ENCODE results near the gene THADA. TPM values are rescaled to one million over a fixed set of nuclear protein-coding genes. Genes with fewer than 3 reads are reported as not detected.
"Not testable (repeated sequence)": the region's sequence is repeated elsewhere in the genome, so short reads cannot be mapped to it uniquely, and the experiment has no call there.

THADA gene
- total and polyA plus RNA-seq, 2 donors = 11.8 to 20.6 TPM

GRCh38 chr2:43405829-43406228 is 190.0 kb downstream of the THADA start:
- Histone ChIP-seq H3K27ac (ENCODE audit: low read depth in 1 of 2, low read length in 1 of 2) (no peak overlapping the region), H3K27me3 (ENCODE audit: control insufficient read depth in 2 of 2, insufficient read depth in 1 of 2, low read length in 1 of 2) (no peaks in the 10 kb centered on the region), H3K4me3 (ENCODE audit: low read length in 2 of 2) (no peak overlapping the region), H3K4me1 (ENCODE audit: control insufficient read depth in 2 of 2, insufficient read depth in 2 of 2, low read length in 2 of 2) (peaks cover 0 to 4% of the 10 kb centered on the region in 2 donors), H3K36me3 (ENCODE audit: control insufficient read depth in 2 of 2, insufficient read depth in 2 of 2, low read length in 1 of 2) (no peaks in the 10 kb centered on the region), H3K9me3 (ENCODE audit: control insufficient read depth in 2 of 2, insufficient read depth in 1 of 2, low read length in 1 of 2) (no peaks in the 10 kb centered on the region)
- 91% methylated on average over 1 of the region's 1 CpG for WGBS
- no peak for DNase-seq (ENCODE audit: low read depth in 6 of 9, low spot score in 9 of 9)

GRCh38 chr2:43402452-43402937 is 193.3 kb downstream of the THADA start:
- Histone ChIP-seq H3K27me3 (ENCODE audit: control insufficient read depth in 2 of 2, insufficient read depth in 1 of 2, low read length in 1 of 2) (no peaks in the 10 kb centered on the region), H3K36me3 (ENCODE audit: control insufficient read depth in 2 of 2, insufficient read depth in 2 of 2, low read length in 1 of 2) (peaks cover under 1% of the 10 kb centered on the region in 2 donors), H3K9me3 (ENCODE audit: control insufficient read depth in 2 of 2, insufficient read depth in 1 of 2, low read length in 1 of 2) (no peaks in the 10 kb centered on the region), H3K4me3 (ENCODE audit: low read length in 2 of 2) (no peak overlapping the region), H3K27ac (ENCODE audit: low read depth in 1 of 2, low read length in 1 of 2) (no peak overlapping the region), H3K4me1 (ENCODE audit: control insufficient read depth in 2 of 2, insufficient read depth in 2 of 2, low read length in 2 of 2) (peaks cover 0 to 4% of the 10 kb centered on the region in 2 donors)
- 97% methylated on average over 4 of the region's 4 CpGs for WGBS
- DNase-seq (ENCODE audit: low read depth in 6 of 9, low spot score in 9 of 9) = no peak

- H3K27me3 ChIP-seq (ENCODE audit: control insufficient read depth in 2 of 2, insufficient read depth in 1 of 2, low read length in 1 of 2) = no peaks in the 10 kb centered on the region
- no peaks in the 10 kb centered on the region for H3K9me3 ChIP-seq (ENCODE audit: control insufficient read depth in 2 of 2, insufficient read depth in 1 of 2, low read length in 1 of 2)
- no peak overlapping the region for H3K27ac ChIP-seq (ENCODE audit: low read depth in 1 of 2, low read length in 1 of 2)
- H3K4me1 ChIP-seq (ENCODE audit: control insufficient read depth in 2 of 2, insufficient read depth in 2 of 2, low read length in 2 of 2) = peaks cover 0 to 4% of the 10 kb centered on the region in 2 donors
- no peak overlapping the region for H3K4me3 ChIP-seq (ENCODE audit: low read length in 2 of 2)
- no peak for DNase-seq (ENCODE audit: low read depth in 6 of 9, low spot score in 9 of 9)
- H3K36me3 ChIP-seq (ENCODE audit: control insufficient read depth in 2 of 2, insufficient read depth in 2 of 2, low read length in 1 of 2) = peaks cover 2 to 5% of the 10 kb centered on the region in 2 donors
- WGBS = 93% methylated on average over 5 of the region's 5 CpGs
These were observed 193.8 kb downstream of the THADA start for GRCh38 chr2:43402002-43402401.

- DNase-seq (ENCODE audit: low read depth in 6 of 9, low spot score in 9 of 9) = no peak
- no peak overlapping the region for H3K27ac ChIP-seq (ENCODE audit: low read depth in 1 of 2, low read length in 1 of 2)
- H3K4me1 ChIP-seq (ENCODE audit: control insufficient read depth in 2 of 2, insufficient read depth in 2 of 2, low read length in 2 of 2) = no peaks in the 10 kb centered on the region
- no peaks in the 10 kb centered on the region for H3K9me3 ChIP-seq (ENCODE audit: control insufficient read depth in 2 of 2, insufficient read depth in 1 of 2, low read length in 1 of 2)
- 98% methylated on average over 3 of the region's 3 CpGs for WGBS
- H3K4me3 ChIP-seq (ENCODE audit: low read length in 2 of 2) = no peak overlapping the region
- H3K27me3 ChIP-seq (ENCODE audit: control insufficient read depth in 2 of 2, insufficient read depth in 1 of 2, low read length in 1 of 2) = no peaks in the 10 kb centered on the region
- H3K36me3 ChIP-seq (ENCODE audit: control insufficient read depth in 2 of 2, insufficient read depth in 2 of 2, low read length in 1 of 2) = peaks cover 7 to 13% of the 10 kb centered on the region in 2 donors
These were observed 195.3 kb downstream of the THADA start for GRCh38 chr2:43400508-43400907.

GRCh38 chr2:43399515-43400264 is 196.1 kb downstream of the THADA start:
- no peaks in the 10 kb centered on the region for H3K4me1 ChIP-seq (ENCODE audit: control insufficient read depth in 2 of 2, insufficient read depth in 2 of 2, low read length in 2 of 2)
- no peaks in the 10 kb centered on the region for H3K9me3 ChIP-seq (ENCODE audit: control insufficient read depth in 2 of 2, insufficient read depth in 1 of 2, low read length in 1 of 2)
- no peak overlapping the region for H3K4me3 ChIP-seq (ENCODE audit: low read length in 2 of 2)
- WGBS = 95% methylated on average over 4 of the region's 4 CpGs
- no peak for DNase-seq (ENCODE audit: low read depth in 6 of 9, low spot score in 9 of 9)
- H3K27me3 ChIP-seq (ENCODE audit: control insufficient read depth in 2 of 2, insufficient read depth in 1 of 2, low read length in 1 of 2) = no peaks in the 10 kb centered on the region
- no peak overlapping the region for H3K27ac ChIP-seq (ENCODE audit: low read depth in 1 of 2, low read length in 1 of 2)
- peaks cover 7 to 17% of the 10 kb centered on the region in 2 donors for H3K36me3 ChIP-seq (ENCODE audit: control insufficient read depth in 2 of 2, insufficient read depth in 2 of 2, low read length in 1 of 2)

- WGBS = 99% methylated on average over 2 of the region's 2 CpGs
- Histone ChIP-seq H3K9me3 (ENCODE audit: control insufficient read depth in 2 of 2, insufficient read depth in 1 of 2, low read length in 1 of 2) (no peaks in the 10 kb centered on the region), H3K27ac (ENCODE audit: low read depth in 1 of 2, low read length in 1 of 2) (no peak overlapping the region), H3K27me3 (ENCODE audit: control insufficient read depth in 2 of 2, insufficient read depth in 1 of 2, low read length in 1 of 2) (no peaks in the 10 kb centered on the region), H3K36me3 (ENCODE audit: control insufficient read depth in 2 of 2, insufficient read depth in 2 of 2, low read length in 1 of 2) (peaks cover 7 to 17% of the 10 kb centered on the region in 2 donors), H3K4me1 (ENCODE audit: control insufficient read depth in 2 of 2, insufficient read depth in 2 of 2, low read length in 2 of 2) (no peaks in the 10 kb centered on the region), H3K4me3 (ENCODE audit: low read length in 2 of 2) (no peak overlapping the region)
- DNase-seq (ENCODE audit: low read depth in 6 of 9, low spot score in 9 of 9) = no peak
These were observed 196.7 kb downstream of the THADA start for GRCh38 chr2:43399098-43399497.

- 97% methylated on average over 5 of the region's 5 CpGs for WGBS
- no peaks in the 10 kb centered on the region for H3K9me3 ChIP-seq (ENCODE audit: control insufficient read depth in 2 of 2, insufficient read depth in 1 of 2, low read length in 1 of 2)
- no peaks in the 10 kb centered on the region for H3K27me3 ChIP-seq (ENCODE audit: control insufficient read depth in 2 of 2, insufficient read depth in 1 of 2, low read length in 1 of 2)
These were observed 198.0 kb downstream of the THADA start for GRCh38 chr2:43397821-43398220.

GRCh38 chr2:43397411-43397810 is 198.4 kb downstream of the THADA start:
- 79% methylated on average over 2 of the region's 2 CpGs for WGBS
- Histone ChIP-seq H3K27me3 (ENCODE audit: control insufficient read depth in 2 of 2, insufficient read depth in 1 of 2, low read length in 1 of 2) (no peaks in the 10 kb centered on the region), H3K36me3 (ENCODE audit: control insufficient read depth in 2 of 2, insufficient read depth in 2 of 2, low read length in 1 of 2) (peaks cover 7 to 17% of the 10 kb centered on the region in 2 donors), H3K9me3 (ENCODE audit: control insufficient read depth in 2 of 2, insufficient read depth in 1 of 2, low read length in 1 of 2) (no peaks in the 10 kb centered on the region), H3K4me1 (ENCODE audit: control insufficient read depth in 2 of 2, insufficient read depth in 2 of 2, low read length in 2 of 2) (no peaks in the 10 kb centered on the region), H3K4me3 (ENCODE audit: low read length in 2 of 2) (no peak overlapping the region), H3K27ac (ENCODE audit: low read depth in 1 of 2, low read length in 1 of 2) (no peak overlapping the region)
- DNase-seq (ENCODE audit: low read depth in 6 of 9, low spot score in 9 of 9) = no peak

More at GRCh38 chr2:43397821-43398220, 198.0 kb downstream of the THADA start:
- no peak for DNase-seq (ENCODE audit: low read depth in 6 of 9, low spot score in 9 of 9)
- Histone ChIP-seq H3K27ac (ENCODE audit: low read depth in 1 of 2, low read length in 1 of 2) (no peak overlapping the region), H3K4me1 (ENCODE audit: control insufficient read depth in 2 of 2, insufficient read depth in 2 of 2, low read length in 2 of 2) (no peaks in the 10 kb centered on the region), H3K36me3 (ENCODE audit: control insufficient read depth in 2 of 2, insufficient read depth in 2 of 2, low read length in 1 of 2) (peaks cover 7 to 17% of the 10 kb centered on the region in 2 donors), H3K4me3 (ENCODE audit: low read length in 2 of 2) (no peak overlapping the region)

GRCh38 chr2:43396344-43396743 is 199.5 kb downstream of the THADA start:
- H3K4me3 ChIP-seq (ENCODE audit: low read length in 2 of 2); DNase-seq (ENCODE audit: low read depth in 6 of 9, low spot score in 9 of 9); H3K27ac ChIP-seq (ENCODE audit: low read depth in 1 of 2, low read length in 1 of 2); H3K9me3 ChIP-seq (ENCODE audit: control insufficient read depth in 2 of 2, insufficient read depth in 1 of 2, low read length in 1 of 2); H3K4me1 ChIP-seq (ENCODE audit: control insufficient read depth in 2 of 2, insufficient read depth in 2 of 2, low read length in 2 of 2); H3K27me3 ChIP-seq (ENCODE audit: control insufficient read depth in 2 of 2, insufficient read depth in 1 of 2, low read length in 1 of 2): not testable (repeated sequence)
- peaks cover 7 to 17% of the 10 kb centered on the region in 2 donors for H3K36me3 ChIP-seq (ENCODE audit: control insufficient read depth in 2 of 2, insufficient read depth in 2 of 2, low read length in 1 of 2)
- WGBS = 98% methylated on average over 8 of the region's 8 CpGs
